ENCODE results near the gene ARMH4.
A peak's percentile ranks its signal among the peaks of the same experiment; 100 is the strongest.

The ARMH4 gene, protein sequence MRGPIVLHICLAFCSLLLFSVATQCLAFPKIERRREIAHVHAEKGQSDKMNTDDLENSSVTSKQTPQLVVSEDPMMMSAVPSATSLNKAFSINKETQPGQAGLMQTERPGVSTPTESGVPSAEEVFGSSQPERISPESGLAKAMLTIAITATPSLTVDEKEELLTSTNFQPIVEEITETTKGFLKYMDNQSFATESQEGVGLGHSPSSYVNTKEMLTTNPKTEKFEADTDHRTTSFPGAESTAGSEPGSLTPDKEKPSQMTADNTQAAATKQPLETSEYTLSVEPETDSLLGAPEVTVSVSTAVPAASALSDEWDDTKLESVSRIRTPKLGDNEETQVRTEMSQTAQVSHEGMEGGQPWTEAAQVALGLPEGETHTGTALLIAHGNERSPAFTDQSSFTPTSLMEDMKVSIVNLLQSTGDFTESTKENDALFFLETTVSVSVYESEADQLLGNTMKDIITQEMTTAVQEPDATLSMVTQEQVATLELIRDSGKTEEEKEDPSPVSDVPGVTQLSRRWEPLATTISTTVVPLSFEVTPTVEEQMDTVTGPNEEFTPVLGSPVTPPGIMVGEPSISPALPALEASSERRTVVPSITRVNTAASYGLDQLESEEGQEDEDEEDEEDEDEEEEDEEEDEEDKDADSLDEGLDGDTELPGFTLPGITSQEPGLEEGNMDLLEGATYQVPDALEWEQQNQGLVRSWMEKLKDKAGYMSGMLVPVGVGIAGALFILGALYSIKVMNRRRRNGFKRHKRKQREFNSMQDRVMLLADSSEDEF

DNA sequence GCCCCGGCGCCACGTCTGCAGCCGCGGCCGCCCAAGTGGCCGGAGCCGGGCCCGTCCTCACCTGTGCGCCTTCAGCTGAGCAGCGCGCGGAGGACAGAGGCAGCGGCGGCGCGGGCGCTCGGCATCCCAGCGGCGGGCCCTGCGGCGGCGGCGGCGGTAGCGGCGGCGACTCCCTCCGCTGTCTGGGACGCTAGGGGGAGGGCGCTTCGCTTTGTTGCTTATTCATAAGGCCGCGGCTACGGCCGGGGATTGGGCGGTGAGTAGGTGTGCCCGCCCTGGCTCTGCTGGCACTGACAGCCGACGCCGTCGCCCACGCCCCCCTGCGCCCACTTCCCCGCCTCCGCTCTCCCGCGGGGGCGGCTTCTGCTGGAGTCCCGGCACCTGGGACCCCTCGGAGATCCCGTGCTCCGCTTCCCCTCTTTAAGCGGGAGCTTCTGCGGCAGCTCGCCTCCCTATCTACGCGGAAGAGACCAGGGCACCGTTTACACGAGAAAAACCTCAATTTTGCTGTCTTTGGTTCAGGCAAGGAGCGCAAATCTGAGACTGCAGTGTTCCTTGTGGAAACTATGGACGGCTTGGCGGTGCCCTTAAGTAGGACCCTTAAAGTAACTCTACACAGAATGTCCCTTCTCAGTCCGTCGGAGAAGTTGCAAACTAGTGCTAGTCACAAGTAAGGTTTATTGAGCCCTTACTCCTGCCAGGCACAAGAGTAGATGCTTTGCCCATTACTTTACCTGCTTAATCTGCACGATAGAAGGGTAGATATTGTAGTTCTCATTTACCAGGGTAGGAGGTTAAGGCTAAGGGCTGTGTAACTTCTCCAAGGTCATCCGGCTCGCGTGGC lies at the start of gene ARMH4:
TSS of gene ARMH4 (minus strand) at position 200 of the 844 bp plus-strand sequence. CDS start 12,855 bp downstream, outside the sequence.
- DNase-seq: peak; percentile 45 to 46

DNA sequence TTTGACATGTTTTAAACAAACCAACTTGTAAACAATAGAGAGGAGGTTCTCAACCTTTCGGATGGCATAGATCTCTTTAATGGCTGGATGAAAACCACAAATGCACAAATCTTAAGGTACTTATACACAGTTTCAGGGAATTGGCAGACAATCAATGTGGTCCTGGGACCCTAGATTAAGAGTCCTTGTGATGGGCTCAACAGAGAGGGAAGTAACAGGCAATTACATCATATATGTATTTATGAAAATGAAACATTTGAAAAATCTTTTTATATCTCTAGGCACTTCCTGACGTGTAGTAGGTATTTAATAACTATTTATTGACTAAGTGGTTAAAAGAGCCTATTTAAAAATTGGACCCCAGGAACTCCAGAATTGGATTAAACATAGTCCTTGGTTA lies 48.8 kb upstream of the ARMH4 start:
- DNase-seq: no peak

DNA sequence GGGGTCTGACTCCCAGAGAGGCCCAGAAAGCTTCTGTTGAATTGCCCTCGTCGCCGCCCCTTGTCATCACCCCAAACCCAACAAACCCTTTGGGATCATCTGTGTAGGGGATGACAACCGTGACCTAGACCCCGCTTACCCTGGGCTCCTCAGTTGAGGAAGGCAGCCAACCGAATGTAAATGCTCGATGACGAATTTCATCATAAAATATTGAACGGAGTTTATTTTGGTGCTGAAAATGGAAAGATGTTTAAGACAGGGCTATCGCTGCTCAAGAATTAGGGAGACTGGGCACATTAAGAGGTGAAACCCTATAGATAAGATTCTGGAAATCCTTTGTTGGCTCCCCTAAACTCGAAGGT lies 48.4 kb upstream of the ARMH4 start:
- DNase-seq: no peak

DNA sequence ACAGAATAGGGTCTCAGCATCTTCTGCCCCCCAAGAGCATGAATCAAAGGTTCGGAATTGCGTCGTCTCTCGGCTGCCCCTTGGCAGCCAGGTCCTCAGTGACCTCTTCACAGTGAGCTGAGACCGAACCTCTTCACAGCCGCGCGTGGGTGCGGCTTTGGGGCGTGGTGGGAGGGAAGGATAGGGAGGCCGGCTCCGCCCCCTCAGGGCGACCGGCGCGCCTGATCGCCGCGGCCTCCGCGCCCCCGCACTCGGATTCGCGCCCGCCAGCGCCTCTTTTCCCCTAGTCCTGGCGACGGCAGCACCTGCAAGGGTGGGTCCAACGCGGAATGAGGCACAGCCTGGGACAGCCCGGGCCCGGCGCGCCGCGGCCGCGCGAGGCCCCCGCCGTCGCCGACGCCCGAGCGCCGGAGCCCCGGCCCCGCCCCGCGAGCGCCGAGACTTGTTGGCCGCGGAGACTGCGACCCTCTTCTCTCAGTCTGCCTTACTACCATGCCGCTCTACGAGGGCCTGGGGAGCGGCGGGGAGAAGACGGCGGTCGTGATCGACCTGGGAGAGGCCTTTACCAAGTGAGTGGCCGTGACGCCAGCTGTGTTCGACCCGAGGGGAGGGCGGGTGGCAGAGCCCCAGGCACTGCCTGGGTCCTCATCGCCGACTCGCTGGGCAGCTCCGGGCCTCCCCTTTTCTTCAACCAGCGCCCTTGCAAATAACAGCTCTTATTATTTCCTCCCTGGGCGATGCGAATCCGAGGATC lies 47.9 kb upstream of the ARMH4 start, which contains the start of gene ACTR10:
TSS of gene ACTR10 (plus strand) at position 424 of the 754 bp plus-strand sequence. CDS start at position 493, 69 bp downstream.
- peak; percentile 87 to 88 for DNase-seq

DNA sequence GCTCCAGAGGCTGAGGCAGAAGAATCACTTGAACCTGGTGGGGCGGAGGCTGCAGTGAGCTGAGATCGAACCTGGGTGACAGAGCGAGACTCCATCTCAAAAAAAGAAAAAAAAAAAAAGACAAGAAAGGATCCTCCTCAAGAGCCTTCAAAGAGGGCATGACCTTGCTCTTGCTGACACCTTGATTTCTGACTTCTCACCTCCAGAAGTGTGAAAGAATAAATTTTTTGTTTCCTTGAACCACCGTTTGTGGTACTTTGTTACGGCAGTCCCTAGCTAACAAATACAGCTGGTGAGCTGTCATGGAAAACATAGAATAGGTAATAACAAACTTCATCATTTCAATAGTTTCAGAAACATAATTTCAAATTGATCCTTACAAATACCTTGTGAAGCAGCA lies 46.1 kb upstream of the ARMH4 start:
- DNase-seq: no peak

DNA sequence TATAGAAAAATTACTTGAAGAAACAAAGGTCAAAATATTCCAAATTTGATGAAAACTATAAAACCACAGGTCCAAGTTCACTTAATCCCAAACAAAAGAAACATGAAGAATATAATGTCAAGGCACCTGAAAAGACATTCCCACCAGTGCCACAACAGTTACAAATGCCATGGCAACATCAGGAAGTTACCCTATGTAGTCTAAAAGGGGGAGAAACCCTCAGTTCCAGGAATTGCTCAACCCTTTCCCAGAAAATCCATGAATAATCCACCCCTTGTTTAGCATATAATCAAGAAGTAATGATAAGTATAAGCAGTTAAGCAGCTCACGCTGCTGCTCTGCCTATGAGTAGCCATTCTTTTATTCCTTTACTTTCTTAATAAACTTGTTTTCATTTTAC lies 44.2 kb upstream of the ARMH4 start:
- DNase-seq: no peak

DNA sequence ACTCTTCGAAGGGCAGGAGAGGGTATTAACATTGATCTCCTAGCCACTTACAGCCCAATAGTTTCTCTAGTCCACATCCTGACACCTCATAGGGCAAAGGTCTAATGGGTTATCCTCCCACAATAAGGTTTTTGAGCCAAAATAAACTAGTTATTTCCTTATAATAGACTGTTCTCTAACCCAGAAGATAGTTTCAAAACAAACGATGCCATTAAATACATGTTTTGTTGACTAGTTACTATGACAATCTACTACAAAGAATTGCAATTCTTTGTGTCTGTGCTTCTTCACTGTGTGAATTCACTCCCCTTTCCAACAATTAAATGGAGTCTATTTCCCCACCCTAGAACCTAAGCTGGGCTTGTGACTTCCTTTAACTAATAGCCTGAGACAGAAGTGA lies 41.5 kb upstream of the ARMH4 start:
- DNase-seq: no peak

DNA sequence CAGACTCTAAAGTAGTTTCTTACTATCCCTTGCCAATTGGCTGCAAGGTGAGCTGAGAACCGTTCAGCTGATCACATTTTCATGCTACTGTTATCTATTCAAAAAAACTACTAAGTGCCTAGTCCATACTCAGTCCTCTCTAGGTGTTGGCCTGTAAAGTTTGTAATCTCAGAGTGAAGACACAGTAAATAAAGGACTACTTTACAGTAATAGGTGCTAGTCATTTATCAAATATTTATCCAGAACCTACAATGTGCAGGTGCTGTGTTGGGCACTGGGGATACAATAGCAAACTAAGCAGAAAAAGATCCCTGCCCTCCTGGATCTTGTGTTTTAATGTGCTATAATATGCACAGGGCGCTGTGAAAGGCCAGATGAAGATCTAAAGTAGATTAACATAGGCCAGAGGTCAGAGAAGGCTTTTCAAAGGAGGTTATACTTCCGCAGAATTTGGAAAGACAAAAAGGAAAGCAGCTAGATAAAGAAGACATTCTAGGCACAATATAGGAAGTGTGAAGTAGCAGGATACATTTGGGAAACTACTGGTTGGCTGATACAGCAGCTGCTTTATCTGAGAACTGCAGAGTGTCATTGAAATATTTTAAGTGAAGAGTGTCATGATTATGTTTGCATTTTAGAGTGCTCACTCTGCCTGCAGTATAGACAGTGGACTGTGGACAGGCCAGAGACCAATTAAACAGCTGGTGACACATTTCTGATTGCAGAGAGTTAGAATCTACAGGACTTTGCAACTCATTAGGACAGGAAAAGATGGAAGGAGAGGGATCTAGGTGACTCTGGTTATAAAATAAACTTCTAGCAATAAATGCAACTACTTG lies 40.0 kb upstream of the ARMH4 start:
- DNase-seq: no peak

DNA sequence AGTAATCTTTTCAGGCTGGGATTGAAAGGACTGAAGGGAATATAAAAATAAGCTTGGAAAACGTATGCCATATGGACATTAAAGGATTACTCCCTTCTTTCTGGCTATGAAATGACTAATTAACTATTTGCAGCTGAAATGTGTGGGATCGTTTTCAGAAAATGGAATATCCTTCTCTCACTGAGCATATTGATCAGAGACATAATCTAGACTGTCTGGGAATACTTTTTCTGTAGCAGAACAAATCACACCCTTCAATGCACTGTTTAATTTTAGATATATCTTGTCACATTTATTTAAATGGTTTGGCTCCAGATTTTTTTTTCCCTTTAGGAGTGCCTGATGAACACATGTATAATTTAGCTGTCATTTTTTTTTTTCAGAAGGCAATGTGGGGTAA lies 37.2 kb upstream of the ARMH4 start:
- no peak for DNase-seq

DNA sequence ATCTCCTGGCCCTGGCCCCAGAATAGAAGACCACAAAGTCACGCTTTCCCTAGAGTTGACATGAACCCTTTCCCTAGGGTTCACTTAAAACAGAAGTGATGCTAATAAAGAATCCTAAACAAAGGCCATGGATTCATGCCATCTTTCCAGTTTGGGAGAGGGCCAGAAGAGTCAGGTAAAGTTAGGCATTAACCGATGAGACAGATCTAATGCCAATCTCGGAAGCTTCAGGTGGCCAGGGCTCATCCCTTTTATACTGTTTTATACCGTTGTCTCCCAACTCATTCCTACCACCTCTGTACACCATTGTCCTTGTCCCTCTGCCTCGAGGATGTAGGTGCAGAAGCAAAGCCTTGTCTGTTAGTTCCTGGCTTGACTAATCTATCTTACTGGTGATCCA lies 25.1 kb upstream of the ARMH4 start:
- no peak for DNase-seq

DNA sequence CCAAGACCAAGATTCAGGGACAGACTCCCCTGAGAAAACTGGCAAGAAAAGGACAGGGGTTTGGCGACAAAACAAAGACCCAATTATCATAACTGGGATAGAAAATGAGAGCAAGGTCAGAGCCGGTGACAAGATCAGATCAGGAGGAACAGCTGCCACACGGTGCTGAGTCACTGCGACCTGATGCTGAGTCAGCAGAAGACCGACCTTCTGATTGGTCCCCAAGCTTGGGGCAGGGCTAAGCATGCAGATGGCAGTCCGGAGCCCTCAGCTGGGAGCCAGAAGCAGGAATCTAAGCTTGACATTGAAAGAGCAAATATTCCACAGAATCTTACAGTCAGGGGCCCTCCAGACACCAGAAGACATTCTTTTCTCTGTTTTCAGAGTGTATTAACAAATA lies 19.1 kb upstream of the ARMH4 start:
- peak; percentile 8 to 45 for DNase-seq

DNA sequence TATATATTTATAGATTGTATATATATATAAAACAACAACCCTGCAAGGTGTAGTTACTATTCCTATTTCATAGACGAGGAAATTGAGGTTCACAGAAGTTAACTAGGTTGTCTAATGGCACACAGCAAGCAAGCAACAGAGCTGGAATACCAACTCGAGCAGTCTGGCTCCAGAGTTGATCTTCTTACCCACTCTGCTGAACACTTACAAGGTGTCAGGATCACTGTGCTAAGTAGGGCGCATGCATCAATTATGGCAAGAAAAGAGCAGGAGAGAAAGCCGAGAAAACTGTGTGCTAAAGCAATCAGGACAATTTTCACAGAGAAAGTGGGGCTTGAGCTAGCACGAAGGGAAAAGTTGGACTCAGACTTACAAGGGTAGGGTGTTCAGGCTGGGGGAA lies 15.9 kb upstream of the ARMH4 start:
- DNase-seq: no peak

DNA sequence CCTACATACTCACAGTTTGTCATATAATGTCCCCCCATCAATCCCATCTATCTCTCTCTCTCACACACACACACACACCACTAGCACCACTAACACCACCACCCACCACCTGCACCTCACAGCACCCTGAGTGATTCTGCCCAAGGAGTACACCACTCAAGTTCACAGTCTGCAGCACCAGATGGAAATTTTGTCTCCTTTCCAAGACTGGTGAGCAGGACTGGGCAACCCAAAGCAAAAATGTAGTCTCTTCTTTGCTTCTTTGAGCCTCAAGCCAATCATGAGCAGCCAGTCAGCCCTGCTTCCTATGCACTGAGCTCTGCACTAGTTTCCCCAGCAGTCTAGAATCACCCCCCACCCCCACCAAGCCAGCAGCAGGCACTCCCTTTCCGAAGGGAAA lies 15.0 kb upstream of the ARMH4 start:
- DNase-seq: no peak

DNA sequence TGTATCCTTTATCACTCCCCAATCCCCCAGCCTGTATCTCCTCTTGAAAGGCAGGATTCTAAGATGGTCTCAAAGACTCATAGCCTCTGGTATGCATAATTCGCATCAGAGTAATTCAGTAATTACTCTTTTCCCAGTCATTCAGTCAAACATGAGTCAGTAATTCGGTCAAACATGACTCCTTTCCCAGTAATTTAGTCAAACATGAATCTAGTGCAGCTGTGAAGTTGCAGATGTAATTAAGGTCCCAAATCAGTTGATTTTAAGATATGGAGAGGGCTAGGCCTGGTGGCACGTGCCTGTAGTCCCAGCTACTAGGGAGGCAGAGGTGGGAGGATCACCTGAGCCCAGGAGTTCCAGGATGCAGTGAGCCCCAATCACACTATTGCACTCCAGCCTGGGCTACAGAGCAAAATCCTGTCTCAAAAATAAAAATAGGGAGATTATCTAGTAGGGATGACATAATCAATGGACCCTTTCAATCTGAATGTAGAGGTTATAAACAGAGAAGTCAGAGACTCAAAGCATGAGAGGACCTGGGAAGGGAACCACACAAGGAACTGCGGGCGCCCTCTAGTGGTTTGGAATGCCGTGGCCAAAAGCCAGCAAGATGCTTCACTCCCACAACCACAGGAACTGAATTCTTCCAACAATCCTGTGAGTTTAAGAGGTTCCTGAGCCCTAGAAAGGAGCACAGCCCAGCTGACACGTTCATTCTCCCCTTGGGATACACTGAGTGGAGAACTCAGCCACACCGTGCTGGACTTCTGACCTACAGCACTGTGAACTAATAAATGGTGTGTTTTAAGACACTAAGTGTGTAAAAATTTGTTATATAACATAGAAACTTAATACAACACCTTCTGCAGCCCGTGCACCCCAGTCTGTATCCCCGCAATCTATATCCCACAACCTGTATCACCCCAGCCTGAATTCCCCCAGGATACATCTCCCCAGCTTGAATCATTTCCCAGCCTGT lies 14.3 kb upstream of the ARMH4 start:
- peak; percentile 78 to 79 for DNase-seq

DNA sequence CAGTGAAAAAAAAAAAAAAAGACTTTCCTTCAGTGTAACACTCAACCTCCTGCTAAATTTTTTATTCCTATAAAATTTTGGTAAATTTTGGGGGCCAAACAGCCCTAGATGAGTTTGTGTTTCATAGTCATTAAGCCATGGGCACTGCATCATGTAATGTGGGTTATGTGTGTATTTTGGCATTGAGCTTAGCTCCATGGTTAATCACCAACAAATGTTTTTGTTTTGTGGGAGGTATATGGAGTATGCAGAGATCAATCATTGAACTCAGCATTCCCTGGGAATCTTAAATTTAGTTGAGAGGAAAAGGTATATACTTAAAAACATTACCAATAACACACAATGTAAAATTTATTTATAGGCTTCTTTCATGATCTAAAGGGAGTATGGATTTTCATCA lies 8.5 kb upstream of the ARMH4 start:
- DNase-seq: no peak

DNA sequence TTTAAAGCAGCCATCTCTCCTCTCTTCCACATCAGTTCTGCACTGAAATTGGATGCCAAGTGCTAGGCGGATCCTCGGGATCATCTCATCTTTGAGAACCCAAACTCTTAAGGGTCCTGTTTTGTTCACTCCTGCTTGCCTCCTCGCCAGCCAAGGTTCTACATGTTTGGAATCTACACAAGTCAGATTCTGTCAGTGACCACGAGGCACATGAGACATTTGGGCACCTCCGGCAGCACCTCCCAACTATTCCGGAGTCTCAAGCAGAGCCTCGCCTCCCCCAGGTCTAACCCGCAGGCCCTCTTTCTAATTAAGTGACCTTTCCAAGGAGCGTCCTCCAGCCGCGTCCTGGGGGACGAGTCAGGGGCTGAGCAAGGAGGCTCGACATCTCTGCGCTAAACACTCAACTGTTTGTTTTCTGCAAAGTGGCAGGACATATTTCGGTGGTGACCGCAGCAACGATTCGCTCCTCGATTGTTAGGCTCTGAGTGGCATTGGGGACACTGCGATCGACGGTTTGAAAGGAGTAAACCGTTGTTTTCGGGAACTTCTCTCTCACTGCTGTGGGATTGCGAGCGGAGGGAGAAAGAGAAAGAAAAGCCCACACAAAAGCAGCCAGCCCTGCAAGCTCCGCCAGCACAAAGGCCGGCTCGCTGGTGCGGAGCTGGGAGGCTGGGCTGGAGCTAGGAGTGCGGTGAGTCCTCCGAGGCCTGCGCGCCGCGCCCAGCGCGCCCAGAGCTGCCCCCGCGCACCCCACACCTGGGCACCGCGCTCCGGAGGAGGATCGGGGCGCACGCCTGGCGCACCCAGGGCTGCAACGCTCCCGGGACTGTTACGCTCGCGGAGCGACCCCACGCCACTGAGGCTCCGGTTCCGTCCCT lies 640 bp downstream of the ARMH4 start:
- no peak for DNase-seq

DNA sequence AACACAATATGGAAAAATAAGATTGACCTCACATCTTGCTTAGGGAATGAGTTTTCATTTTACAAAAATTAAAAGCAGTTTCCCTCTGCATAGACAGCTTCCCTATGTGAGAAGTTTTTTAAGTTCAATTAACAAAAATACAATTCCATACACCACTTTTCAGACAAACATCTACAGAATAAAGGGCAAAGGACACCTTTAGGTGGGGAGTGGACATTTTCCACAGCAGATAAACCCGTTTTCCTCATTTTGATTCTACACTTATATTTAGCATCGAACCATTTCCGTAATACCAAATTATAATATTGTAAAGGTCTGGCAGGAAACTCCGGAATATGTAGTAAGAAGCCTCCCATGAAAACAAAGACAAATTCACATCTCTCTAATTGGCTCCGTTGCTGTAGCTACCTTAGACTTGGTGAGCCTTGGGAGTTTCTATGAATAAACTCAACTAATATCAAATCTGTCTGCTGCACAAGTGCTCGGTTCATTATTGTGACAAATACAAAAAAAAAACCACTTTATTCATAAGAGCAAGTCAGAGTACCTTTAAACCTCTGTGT lies 1.7 kb downstream of the ARMH4 start:
- DNase-seq: no peak

DNA sequence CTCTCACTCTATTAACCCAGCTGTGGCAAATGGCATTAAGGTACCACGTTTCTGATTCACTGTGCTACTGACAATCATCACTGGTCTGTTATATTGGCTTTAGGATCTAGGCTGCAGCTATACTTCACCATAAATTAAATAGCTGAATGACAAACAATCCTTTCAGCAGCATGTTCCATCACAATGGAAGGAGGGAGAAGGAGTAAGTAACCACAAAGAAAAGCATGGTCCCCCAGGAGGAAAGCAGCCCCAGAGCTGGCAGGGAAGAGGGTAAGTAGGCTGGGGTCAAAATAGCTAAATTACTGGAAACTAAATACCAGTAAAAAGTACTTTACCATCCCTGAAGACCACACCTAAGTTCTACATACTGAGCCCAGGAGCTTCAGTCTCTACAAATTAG lies 2.8 kb downstream of the ARMH4 start:
- DNase-seq: no peak

DNA sequence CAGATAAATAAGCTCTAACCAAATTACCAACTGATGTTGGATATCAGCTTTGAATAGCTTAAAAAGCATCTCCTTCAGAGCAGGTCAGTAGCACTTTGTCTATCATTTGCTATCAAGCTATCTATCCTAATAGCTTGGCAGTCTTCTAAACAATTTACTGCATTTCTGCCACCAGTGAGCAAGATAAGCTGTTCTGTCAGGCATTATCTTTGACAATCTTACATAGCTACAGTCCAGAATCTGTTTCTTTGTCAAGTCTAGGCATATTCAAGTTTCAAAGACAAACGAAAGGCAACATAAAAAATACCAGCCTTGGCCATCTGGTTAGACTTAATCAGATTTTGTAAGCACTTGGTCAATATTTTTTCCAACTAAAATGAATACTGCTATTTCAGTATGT lies 5.6 kb downstream of the ARMH4 start:
- DNase-seq: no peak
